ENCODE measurements around the gene SPRY1. TPM values are rescaled to one million over a fixed set of nuclear protein-coding genes. Genes with fewer than 3 reads are reported as not detected.

SPRY1 gene
- total and polyA plus RNA-seq, 9 of the 15 experiments (the other 6 are each of a cell fraction or from before 2014, with no cell fraction given) = 0.18 to 1.9 (median 0.45) TPM; not detected in 1

DNA sequence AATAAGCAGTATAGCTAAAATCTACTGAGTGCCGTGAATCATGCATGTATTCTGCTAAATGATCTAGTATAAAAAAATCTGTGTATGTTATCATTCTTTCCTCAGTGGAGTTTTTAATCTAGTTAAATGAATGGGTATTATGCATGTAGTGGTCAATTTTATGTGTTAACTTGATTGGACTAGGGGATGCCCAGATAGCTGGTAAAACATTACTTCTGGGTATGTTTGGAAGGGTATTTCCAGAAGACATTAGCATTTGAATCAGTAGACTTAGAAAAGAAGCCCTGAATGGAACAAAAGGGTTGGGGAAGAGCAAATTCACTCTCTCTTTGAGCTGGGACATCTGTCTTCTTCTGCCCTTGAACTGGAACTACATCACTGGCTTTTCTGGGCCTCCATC, 34.5 kb upstream of the SPRY1 start:
- H3K9me3 ChIP-seq (replicated peaks; ENCODE audit: control insufficient read depth, insufficient read depth, low read depth, low read length) = no peaks in the 10 kb centered on the region
- no peaks in the 10 kb centered on the region for H3K27me3 ChIP-seq (ENCODE audit: control insufficient read depth in 2 of 2, insufficient read depth in 2 of 2, low read length in 2 of 2)
- H3K4me1 ChIP-seq (replicated peaks in 1 of 2; ENCODE audit: control insufficient read depth in 2 of 2, insufficient read depth in 2 of 2, low read length in 2 of 2) = peaks cover 8 to 22% of the 10 kb centered on the region in 2 experiments; a peak in 3 of 5 replicates
- no peak overlapping the region for H3K9ac ChIP-seq (ENCODE audit: insufficient read depth in 1 of 2, low read depth in 2 of 2, low read length in 2 of 2)
- CTCF ChIA-PET (ENCODE audit: low intra/inter-chr PET ratio) = no interaction called here
- no peaks in the 10 kb centered on the region for H3K36me3 ChIP-seq (ENCODE audit: control insufficient read depth, insufficient read depth, low read length)
- H3K27ac ChIP-seq (ENCODE audit: extremely low read depth, low read depth, low read length) = peak overlapping the region; percentile 53; the same call in 1 of the 3 replicates
- WGBS (ENCODE audit: insufficient coverage, low coverage, missing lambda C conversion rate) = 91% methylated on average over 1 of the region's 1 CpG
- FAIRE-seq (no peak), DNase-seq (ENCODE audit: extremely low read depth in 1 of 4, low spot score in 3 of 4) (no peak), ATAC-seq (no peak)
- in situ Hi-C loops (cut with MboI) = loop anchor here (25.0 kb wide), 1 partner anchor 900 kb away; no protein-coding TSS in a partner anchor
- POLR2A ChIA-PET = interaction anchor here (1.3 kb wide), 1 partner anchor 12 kb away, joined by 3 read pairs; no protein-coding TSS in a partner anchor
- no peak overlapping the region for H2AFZ ChIP-seq (ENCODE audit: low read depth, low read length)
- no peaks in the 10 kb centered on the region for H3K79me2 ChIP-seq (ENCODE audit: control insufficient read depth, insufficient read depth, low read length)
- H3K4me2 ChIP-seq (ENCODE audit: insufficient read depth, low read length) = no peak overlapping the region
- TF ChIP-seq C11orf30 (IDR thresholded peaks at IDR 0.05; ENCODE audit: low read depth) = no peak
- TF ChIP-seq U2AF1 (optimal IDR thresholded peaks at IDR 0.05; ENCODE audit: low read depth, low read length) = no peak
- TF ChIP-seq CREB1 (IDR thresholded peaks at IDR 0.05) = no peak
- TF ChIP-seq CREB1 (CRISPR knock-in tag; IDR thresholded peaks at IDR 0.05) = no peak
- no peak for TF ChIP-seq RNF2 (IDR thresholded peaks at IDR 0.05)
- TF ChIP-seq ZNF431 (CRISPR knock-in tag; IDR thresholded peaks at IDR 0.05) = no peak
- no peak for TF ChIP-seq ZNF174 (CRISPR knock-in tag; IDR thresholded peaks at IDR 0.05)
- TF ChIP-seq MED1 (CRISPR knock-in tag; IDR thresholded peaks at IDR 0.05; ENCODE audit: borderline replicate concordance) = no peak
- no peak for TF ChIP-seq TBP (optimal IDR thresholded peaks at IDR 0.05; ENCODE audit: low read depth, low read length)
- TF ChIP-seq ZNF699 (CRISPR knock-in tag; IDR thresholded peaks at IDR 0.05; ENCODE audit: insufficient replicate concordance) = no peak
- TF ChIP-seq ZNF655 (CRISPR knock-in tag; IDR thresholded peaks at IDR 0.05) = no peak
- no peak for TF ChIP-seq ZNF212 (CRISPR knock-in tag; IDR thresholded peaks at IDR 0.05)
- no peak for TF ChIP-seq KAT8 (IDR thresholded peaks at IDR 0.05; ENCODE audit: low read depth)
- no peak for TF ChIP-seq ETV1 (tag; conservative IDR thresholded peaks at IDR 0.05; ENCODE audit: low read depth)
- no peak for TF ChIP-seq ZNF146 (CRISPR knock-in tag; IDR thresholded peaks at IDR 0.05; ENCODE audit: unreplicated experiment)
- no peak for TF ChIP-seq ADNP (tag; IDR thresholded peaks at IDR 0.05)
- no peak for TF ChIP-seq POLR2AphosphoS2 (IDR thresholded peaks at IDR 0.05; ENCODE audit: low read length)
- no peak for TF ChIP-seq ZNF274 (IDR thresholded peaks at IDR 0.05; ENCODE audit: borderline replicate concordance, low read depth, low read length)
- TF ChIP-seq THRB (CRISPR knock-in tag; conservative IDR thresholded peaks at IDR 0.05) = no peak
- TF ChIP-seq HNRNPH1 (optimal IDR thresholded peaks at IDR 0.05; ENCODE audit: low read depth, low read length) = no peak
- no peaks in the 10 kb centered on the region for H3K9me1 ChIP-seq (ENCODE audit: control insufficient read depth, insufficient read depth, low read length)
- H3K4me3 ChIP-seq = no peak overlapping the region
- no peaks in the 10 kb centered on the region for H4K20me1 ChIP-seq (replicated peaks; ENCODE audit: control insufficient read depth, insufficient read depth, low read length)
- intact Hi-C loops (cut with micrococcal nuclease) = no loop called here
- BruUV-seq (replicated peaks) = no TSS peak

Measured in K562 (cell line).